IMR-90 (cell line): ENCODE measurements around the gene ASXL1. TPM values are rescaled to one million over a fixed set of nuclear protein-coding genes. Genes with fewer than 3 reads are reported as not detected.

Experiments
- ATAC-seq: fragments of 200-7000 bp; cut with Tn5 transposase; 2 replicates; pipeline ENCODE4 v1.9.1; 2020; ENCODE audit warnings: low read depth, mild to moderate bottlenecking, moderate library complexity
- BruUV-seq: library from RNA; stranded (reverse); fragments of 400-500 nt; replicated peaks from 2 replicates; lab custom pipeline; 2021; lab: Mats Ljungman, UMichigan
- CTCF ChIA-PET: fragments of 300-600 bp; formaldehyde crosslinking; extraction: SDS; loops from one replicate; lab custom pipeline; 2021; ENCODE audit warnings: antibody characterized with exemption; lab: Yijun Ruan, JAX
- POLR2A ChIA-PET: fragments of 300-600 bp; sonication (Branson Sonifier 250); formaldehyde crosslinking; loops from one replicate; lab custom pipeline; 2022; ENCODE audit warnings: antibody characterized with exemption; ENCODE audit not compliant: unreplicated experiment; lab: Charles Lee
- DNase-seq: peaks from one replicate; pipeline ENCODE4 v3.0.0; 2013
- H2AFZ ChIP-seq: replicated peaks from 2 replicates; pipeline ENCODE3; 2013; ENCODE audit warnings: low read length, mild to moderate bottlenecking; ENCODE audit not compliant: poor library complexity
- H2AK5ac ChIP-seq: 2 replicates; pipeline ENCODE4 v1.6.1; 2013; ENCODE audit warnings: low read depth, low read length, inconsistent platforms
- H2AK9ac ChIP-seq: replicated peaks from 2 replicates; pipeline ENCODE3; 2013; ENCODE audit warnings: mild to moderate bottlenecking, low read depth, low read length, moderate library complexity; ENCODE audit not compliant: poor library complexity
- H2BK120ac ChIP-seq: 2 replicates; pipeline ENCODE4 v1.6.1; 2013; ENCODE audit warnings: low read depth, low read length, inconsistent platforms
- H2BK15ac ChIP-seq: 3 replicates; pipeline ENCODE4 v1.6.1; 2013; ENCODE audit warnings: low read depth, low read length, inconsistent platforms
- H2BK20ac ChIP-seq: 2 replicates; pipeline ENCODE4 v1.6.1; 2013; ENCODE audit warnings: low read depth, mild to moderate bottlenecking, inconsistent platforms, low read length, moderate library complexity
- H2BK5ac ChIP-seq: 2 replicates; pipeline ENCODE4 v1.6.1; 2013; ENCODE audit warnings: mild to moderate bottlenecking, low read depth, low read length, inconsistent platforms; ENCODE audit not compliant: poor library complexity, severe bottlenecking
- H3K14ac ChIP-seq: replicated peaks from 2 replicates; pipeline ENCODE4 v1.6.1; 2013; ENCODE audit warnings: low read depth, low read length, inconsistent platforms
- H3K18ac ChIP-seq: 2 replicates; pipeline ENCODE4 v1.6.1; 2013; ENCODE audit warnings: low read depth, low read length, control low read depth
- H3K23ac ChIP-seq: 2 replicates; pipeline ENCODE4 v1.6.1; 2013; ENCODE audit warnings: low read depth, low read length, inconsistent platforms
- H3K27ac ChIP-seq: 2 replicates; pipeline ENCODE4 v1.5.1; 2013; ENCODE audit warnings: mild to moderate bottlenecking, control low read depth, low read length; ENCODE audit not compliant: insufficient read depth
- H3K27me3 ChIP-seq: 2 replicates; pipeline ENCODE4 v1.6.1; 2013; ENCODE audit warnings: low read length; ENCODE audit not compliant: control insufficient read depth, insufficient read depth
- H3K36me3 ChIP-seq: 2 replicates; pipeline ENCODE4 v1.6.1; 2013; ENCODE audit warnings: low read length, mixed read lengths; ENCODE audit not compliant: control insufficient read depth, insufficient read depth
- H3K4ac ChIP-seq: 2 replicates; pipeline ENCODE4 v1.6.1; 2013; ENCODE audit warnings: low read depth, low read length, inconsistent platforms
- H3K4me1 ChIP-seq: 2 replicates; pipeline ENCODE4 v1.6.1; 2013; ENCODE audit warnings: low read length, mixed read lengths; ENCODE audit not compliant: control insufficient read depth, insufficient read depth
- H3K4me2 ChIP-seq: 2 replicates; pipeline ENCODE4 v1.6.1; 2013; ENCODE audit warnings: low read depth, mild to moderate bottlenecking, control low read depth, low read length, moderate library complexity
- H3K4me3 ChIP-seq: 2 replicates; pipeline ENCODE4 v1.5.1; 2013; ENCODE audit warnings: low read depth, mild to moderate bottlenecking, control low read depth, low read length, moderate library complexity; ENCODE audit not compliant: insufficient read depth
- H3K56ac ChIP-seq: 2 replicates; pipeline ENCODE4 v1.6.1; 2013; ENCODE audit warnings: low read length, inconsistent platforms; ENCODE audit not compliant: insufficient read depth; ENCODE audit errors: extremely low read depth
- H3K79me1 ChIP-seq, 2 experiments: 2 replicates each; pipeline ENCODE4 v1.6.1; 2013; ENCODE audit warnings: low read length in 2 of 2, inconsistent platforms in 1 of 2, low read depth in 1 of 2
- H3K9ac ChIP-seq: 2 replicates; pipeline ENCODE4 v1.6.1; 2013; ENCODE audit warnings: low read depth, low read length, control low read depth
- H3K9me1 ChIP-seq: 2 replicates; pipeline ENCODE4 v1.6.1; 2013; ENCODE audit warnings: low read length, inconsistent platforms; ENCODE audit not compliant: insufficient read depth
- H3K9me3 ChIP-seq: 2 replicates; pipeline ENCODE4 v1.6.1; 2013; ENCODE audit warnings: low read length; ENCODE audit not compliant: control insufficient read depth, insufficient read depth
- H4K20me1 ChIP-seq: 2 replicates; pipeline ENCODE4 v1.6.1; 2013; ENCODE audit warnings: low read length, inconsistent platforms; ENCODE audit not compliant: insufficient read depth
- H4K5ac ChIP-seq: 2 replicates; pipeline ENCODE4 v1.6.1; 2013; ENCODE audit warnings: mild to moderate bottlenecking, low read depth, low read length, control low read depth
- H4K8ac ChIP-seq, 2 experiments: 2 replicates each; pipeline ENCODE4 v1.6.1; 2013; ENCODE audit warnings: low read depth in 2 of 2, low read length in 2 of 2, control low read depth in 1 of 2, inconsistent platforms in 1 of 2
- H4K91ac ChIP-seq: 2 replicates; pipeline ENCODE4 v1.6.1; 2013; ENCODE audit warnings: low read depth, low read length, inconsistent platforms; ENCODE audit not compliant: insufficient read depth
- BHLHE40 ChIP-seq: fragments of 150-350 bp; IDR thresholded peaks from 2 replicates; pipeline ENCODE4 v1.6.1; 2016; ENCODE audit warnings: mild to moderate bottlenecking, low read depth, low read length
- CEBPB ChIP-seq: IDR thresholded peaks from 2 replicates; pipeline ENCODE4 v1.6.1; 2012; ENCODE audit warnings: low read depth, low read length, improper control_type of control experiment
- CHD1 ChIP-seq: IDR thresholded peaks from 2 replicates; pipeline ENCODE4 v1.6.1; 2012; ENCODE audit warnings: low read depth, low read length, improper control_type of control experiment
- CTCF ChIP-seq: conservative IDR thresholded peaks from 2 replicates; pipeline ENCODE4 v1.5.1; 2012; ENCODE audit warnings: mild to moderate bottlenecking, low read depth, low read length, improper control_type of control experiment
- ELK1 ChIP-seq: fragments of 150-350 bp; IDR thresholded peaks from 2 replicates; pipeline ENCODE4 v1.6.1; 2016; ENCODE audit warnings: low read depth, mild to moderate bottlenecking, low read length, moderate library complexity, borderline replicate concordance
- MAFK ChIP-seq: IDR thresholded peaks from 2 replicates; pipeline ENCODE4 v1.6.1; 2012; ENCODE audit warnings: low read depth, low read length, improper control_type of control experiment
- MAZ ChIP-seq: IDR thresholded peaks from 2 replicates; pipeline ENCODE4 v1.6.1; 2012; ENCODE audit warnings: low read depth, mild to moderate bottlenecking, low read length, improper control_type of control experiment, moderate library complexity, borderline replicate concordance
- MXI1 ChIP-seq: IDR thresholded peaks from 2 replicates; pipeline ENCODE4 v1.6.1; 2012; ENCODE audit warnings: low read depth, mild to moderate bottlenecking, low read length, moderate library complexity, borderline replicate concordance
- NFE2L2 ChIP-seq: fragments of 150-350 bp; IDR thresholded peaks from 2 replicates; pipeline ENCODE4 v1.6.1; 2016; ENCODE audit warnings: low read depth, mild to moderate bottlenecking, low read length
- POLR2A ChIP-seq: IDR thresholded peaks from 2 replicates; pipeline ENCODE4 v1.6.1; 2012; ENCODE audit warnings: mild to moderate bottlenecking, low read depth, low read length
- RAD21 ChIP-seq: IDR thresholded peaks from 2 replicates; pipeline ENCODE4 v1.6.1; 2012; ENCODE audit warnings: low read length, improper control_type of control experiment
- RCOR1 ChIP-seq: IDR thresholded peaks from 2 replicates; pipeline ENCODE4 v1.6.1; 2012; ENCODE audit warnings: mild to moderate bottlenecking, low read length, improper control_type of control experiment; ENCODE audit not compliant: insufficient replicate concordance
- RFX5 ChIP-seq: IDR thresholded peaks from 2 replicates; pipeline ENCODE4 v1.8.0; 2012; ENCODE audit warnings: low read depth, mild to moderate bottlenecking, low read length, moderate library complexity
- USF2 ChIP-seq: fragments of 150-350 bp; IDR thresholded peaks from 2 replicates; pipeline ENCODE4 v1.6.1; 2017; ENCODE audit warnings: mild to moderate bottlenecking, antibody characterized with exemption, low read length, low read depth
- WGBS, 2 experiments: methylation state at CpG; one replicate each; pipeline versions ENCODE4 v1.1.5 to v1.1.7; 2013; ENCODE audit warnings: missing lambda C conversion rate in 2 of 2; ENCODE audit not compliant: insufficient read length in 1 of 2; ENCODE audit errors: extremely low coverage in 2 of 2; 5-methylcytosine and 5-hydroxymethylcytosine counted together
- dilution Hi-C: fragments of 300-500 bp; cut with HindIII; formaldehyde crosslinking; loops from one replicate; pipeline ENCODE4 v1.14.3; 2018; ENCODE audit warnings: low sequenced_read_pairs; ENCODE audit not compliant: unreplicated experiment
- in situ Hi-C: fragments of 300-500 bp; cut with MboI; formaldehyde crosslinking; loops from 3 replicates; pipeline ENCODE4 v1.14.3; 2019; ENCODE audit warnings: low sequenced_read_pairs, inconsistent platforms, mixed read lengths
- intact Hi-C: fragments of 100-400 bp; cut with micrococcal nuclease; formaldehyde crosslinking; loops from 2 replicates; pipeline ENCODE4 v1.10.0; 2022
- polyA plus RNA-seq, 3 experiments: library from polyadenylated mRNA; depleted of rRNA; stranded (reverse); fragments of >200 nt; gene quantifications; 2 replicates each; pipeline ENCODE4 v1.2.3, GENCODE V29; 2012; ENCODE audit warnings: low replicate concordance in 1 of 3
- total RNA-seq: library from RNA; depleted of rRNA; stranded (reverse); fragments of >200 nt; gene quantifications from 2 replicates; pipeline ENCODE4 v1.2.3, GENCODE V29; 2012

Gene ASXL1
- total and polyA plus RNA-seq, 2 of the 4 experiments (the other 2 are of a cell fraction), result 29.9 to 37.1 TPM

- no peak overlapping the region for H3K9ac ChIP-seq
- H2AK5ac ChIP-seq, result no peak overlapping the region
- no peak overlapping the region for H2AFZ ChIP-seq
- H3K56ac ChIP-seq, result no peak overlapping the region
- H2BK5ac ChIP-seq, result no peak overlapping the region
- no peak overlapping the region for H4K91ac ChIP-seq
- ChIA-PET CTCF (no interaction called here), POLR2A (no interaction called here)
- H3K27me3 ChIP-seq, result no peaks in the 10 kb centered on the region
- no peak overlapping the region for H2AK9ac ChIP-seq
- H3K27ac ChIP-seq, result no peak overlapping the region
- TF ChIP-seq NFE2L2 (no peak), CTCF (no peak), BHLHE40 (no peak), MAZ (no peak), CEBPB (no peak), RCOR1 (no peak), MAFK (no peak), RFX5 (no peak), RAD21 (no peak), USF2 (no peak), POLR2A (no peak), MXI1 (no peak), ELK1 (no peak), CHD1 (no peak)
- no peak overlapping the region for H2BK20ac ChIP-seq
- H3K14ac ChIP-seq, result no peak overlapping the region
- intact Hi-C loops (no loop called here), in situ Hi-C loops (no loop called here), dilution Hi-C loops (no loop called here)
- no TSS peak for BruUV-seq
- no peak overlapping the region for H4K5ac ChIP-seq
- ATAC-seq (no peak), DNase-seq (no peak)
- no peak overlapping the region for H3K18ac ChIP-seq
- peaks cover 17% of the 10 kb centered on the region for H4K20me1 ChIP-seq
- peaks cover 14 to 81% of the 10 kb centered on the region in 2 experiments for H3K79me1 ChIP-seq
- H3K9me3 ChIP-seq, result no peaks in the 10 kb centered on the region
- 92% methylated on average over 5 of the region's 17 CpGs; no CpG with 5 or more reads in 1 of the 2 experiments for WGBS, 2 experiments
- no peak overlapping the region for H4K8ac ChIP-seq
- H3K36me3 ChIP-seq, result peaks cover 7% of the 10 kb centered on the region
- peaks cover 34% of the 10 kb centered on the region for H3K4me1 ChIP-seq
- no peak overlapping the region for H3K23ac ChIP-seq
- no peak overlapping the region for H2BK120ac ChIP-seq
- H3K9me1 ChIP-seq, result peaks cover 32% of the 10 kb centered on the region
- no peak overlapping the region for H3K4me3 ChIP-seq
- no peak overlapping the region for H3K4me2 ChIP-seq
- no peak overlapping the region for H2BK15ac ChIP-seq
- no peak overlapping the region for H3K4ac ChIP-seq
Measured at GRCh38 chr20:32461836-32462600, 103.9 kb downstream of the ASXL1 start.
